H9 (cell line): Measurements from ENCODE around the gene CCT4. TPM values are rescaled to one million over a fixed set of nuclear protein-coding genes. Genes with fewer than 3 reads are reported as not detected.
"Not testable (repeated sequence)": the region's sequence is repeated elsewhere in the genome, so short reads cannot be mapped to it uniquely, and the experiment has no call there.

Source experiments
- DNase-seq: peaks from one replicate; pipeline ENCODE4 v3.0.0-alpha.2; 2017
- H2AFZ ChIP-seq: one replicate; pipeline ENCODE4 v1.6.1; 2013; ENCODE audit warnings: mild to moderate bottlenecking, low read length, control low read depth, moderate library complexity
- H2AK5ac ChIP-seq: 2 replicates; pipeline ENCODE4 v1.6.1; 2013; ENCODE audit warnings: low read length, control low read depth, mixed read lengths; ENCODE audit not compliant: insufficient read length
- H2BK120ac ChIP-seq: one replicate; pipeline ENCODE4 v1.6.1; 2013; ENCODE audit warnings: low read depth, mild to moderate bottlenecking, low read length, control low read depth, inconsistent platforms; ENCODE audit not compliant: poor library complexity, severe bottlenecking
- H2BK12ac ChIP-seq: 2 replicates; pipeline ENCODE4 v1.6.1; 2013; ENCODE audit warnings: low read length, control low read depth, mixed read lengths, low read depth; ENCODE audit not compliant: insufficient read length
- H2BK15ac ChIP-seq: 2 replicates; pipeline ENCODE4 v1.6.1; 2013; ENCODE audit warnings: low read depth, low read length, control low read depth
- H2BK20ac ChIP-seq: one replicate; pipeline ENCODE4 v1.6.1; 2013; ENCODE audit warnings: low read depth, mild to moderate bottlenecking, low read length, control low read depth, inconsistent platforms; ENCODE audit not compliant: poor library complexity, severe bottlenecking
- H2BK5ac ChIP-seq: 2 replicates; pipeline ENCODE4 v1.6.1; 2013; ENCODE audit warnings: low read length, control low read depth, mixed read lengths; ENCODE audit not compliant: insufficient read length
- H3K14ac ChIP-seq: 2 replicates; pipeline ENCODE4 v1.6.1; 2013; ENCODE audit warnings: low read length, control low read depth; ENCODE audit not compliant: insufficient read depth
- H3K18ac ChIP-seq: 2 replicates; pipeline ENCODE4 v1.6.1; 2013; ENCODE audit warnings: low read depth, mild to moderate bottlenecking, mixed read lengths, low read length, control low read depth; ENCODE audit not compliant: insufficient read length
- H3K23ac ChIP-seq: 2 replicates; pipeline ENCODE4 v1.6.1; 2013; ENCODE audit warnings: low read length, control low read depth, mixed read lengths, low read depth; ENCODE audit not compliant: insufficient read length
- H3K23me2 ChIP-seq: 2 replicates; pipeline ENCODE4 v1.6.1; 2013; ENCODE audit warnings: low read depth, mild to moderate bottlenecking, mixed read lengths, low read length, control low read depth; ENCODE audit not compliant: insufficient read length, poor library complexity, severe bottlenecking
- H3K27ac ChIP-seq: 2 replicates; pipeline ENCODE4 v1.5.1; 2013; ENCODE audit warnings: low read length, control low read depth, mixed read lengths, low read depth; ENCODE audit not compliant: insufficient read length
- H3K27me3 ChIP-seq: 2 replicates; pipeline ENCODE4 v1.6.1; 2013; ENCODE audit warnings: low read length, control low read depth, inconsistent platforms; ENCODE audit not compliant: insufficient read depth
- H3K4ac ChIP-seq: 2 replicates; pipeline ENCODE4 v1.6.1; 2013; ENCODE audit warnings: low read depth, mild to moderate bottlenecking, control low read depth, inconsistent platforms, low read length, moderate library complexity
- H3K4me1 ChIP-seq: 2 replicates; pipeline ENCODE4 v1.6.1; 2013; ENCODE audit warnings: low read length, control low read depth, inconsistent platforms; ENCODE audit not compliant: insufficient read depth
- H3K4me2 ChIP-seq: 2 replicates; pipeline ENCODE4 v1.6.1; 2013; ENCODE audit warnings: low read length, control low read depth, mixed read lengths; ENCODE audit not compliant: insufficient read length, insufficient read depth
- H3K56ac ChIP-seq: 2 replicates; pipeline ENCODE4 v1.6.1; 2013; ENCODE audit warnings: low read depth, mild to moderate bottlenecking, mixed read lengths, low read length, control low read depth; ENCODE audit not compliant: insufficient read length
- H3K79me1 ChIP-seq: 2 replicates; pipeline ENCODE4 v1.6.1; 2013; ENCODE audit warnings: low read depth, mild to moderate bottlenecking, moderate library complexity, low read length, control low read depth, inconsistent platforms; ENCODE audit not compliant: insufficient read depth, poor library complexity, severe bottlenecking
- H3K79me2 ChIP-seq: 2 replicates; pipeline ENCODE4 v1.6.1; 2013; ENCODE audit warnings: low read length, control low read depth, inconsistent platforms; ENCODE audit not compliant: insufficient read depth
- H3K9ac ChIP-seq: 2 replicates; pipeline ENCODE4 v1.6.1; 2013; ENCODE audit warnings: low read length, control low read depth, mixed read lengths; ENCODE audit not compliant: insufficient read length; ENCODE audit errors: extremely low read depth
- H3K9me3 ChIP-seq: one replicate; pipeline ENCODE4 v1.6.1; 2013; ENCODE audit warnings: low read depth, low read length, inconsistent platforms; ENCODE audit not compliant: control insufficient read depth
- H3T11ph ChIP-seq: one replicate; pipeline ENCODE4 v1.6.1; 2013; ENCODE audit warnings: mild to moderate bottlenecking, low read length, control low read depth, inconsistent platforms
- H4K20me1 ChIP-seq: one replicate; pipeline ENCODE4 v1.6.1; 2013; ENCODE audit not compliant: control insufficient read depth, insufficient read length, insufficient read depth
- H4K5ac ChIP-seq: 2 replicates; pipeline ENCODE4 v1.6.1; 2013; ENCODE audit warnings: low read depth, mild to moderate bottlenecking, mixed read lengths, low read length, control low read depth; ENCODE audit not compliant: insufficient read length
- H4K8ac ChIP-seq: replicated peaks from 2 replicates; pipeline ENCODE4 v1.6.1; 2013; ENCODE audit warnings: low read length, control low read depth, mixed read lengths, low read depth; ENCODE audit not compliant: insufficient read length
- H4K91ac ChIP-seq: 2 replicates; pipeline ENCODE4 v1.6.1; 2013; ENCODE audit warnings: low read depth, mild to moderate bottlenecking, moderate library complexity, mixed read lengths, low read length, control low read depth; ENCODE audit not compliant: insufficient read length
- H3K27ac Mint-ChIP-seq, 3 experiments: 2 replicates in 2 of 3; 3 replicates in 1 of 3; pipeline ENCODE4 v1.8.0; 2020 to 2021; ENCODE audit warnings: mixed read lengths in 3 of 3, mild to moderate bottlenecking in 1 of 3, moderate library complexity in 1 of 3
- H3K27me3 Mint-ChIP-seq: 2 replicates; pipeline ENCODE4 v1.8.0; 2021; ENCODE audit warnings: low read depth, mild to moderate bottlenecking, moderate library complexity, mixed read lengths
- H3K36me3 Mint-ChIP-seq, 3 experiments: 2 replicates in 2 of 3; 3 replicates in 1 of 3; pipeline ENCODE4 v1.8.0; 2020 to 2021; ENCODE audit warnings: low read depth in 3 of 3, mixed read lengths in 3 of 3; ENCODE audit not compliant: insufficient read depth in 1 of 3
- H3K4me1 Mint-ChIP-seq, 2 experiments: 2 replicates each; pipeline ENCODE4 v1.8.0; 2020; ENCODE audit warnings: mixed read lengths in 2 of 2
- H3K4me3 Mint-ChIP-seq, 2 experiments: 2 replicates in 1 of 2; 3 replicates in 1 of 2; pipeline ENCODE4 v1.8.0; 2020 to 2021; ENCODE audit warnings: mild to moderate bottlenecking in 2 of 2, mixed read lengths in 2 of 2, moderate library complexity in 1 of 2
- H3K9me3 Mint-ChIP-seq, 2 experiments: 2 replicates in 1 of 2; 3 replicates in 1 of 2; pipeline ENCODE4 v1.8.0; 2020; ENCODE audit warnings: mild to moderate bottlenecking in 2 of 2, mixed read lengths in 2 of 2, moderate library complexity in 1 of 2
- CTCF ChIP-seq: fragments of 200-600 bp; sonication (generic); conservative IDR thresholded peaks from 3 replicates; pipeline ENCODE4 v1.8.0; 2021; ENCODE audit warnings: antibody characterized with exemption, mild to moderate bottlenecking
- WGBS: extraction: QIAGEN DNeasy Blood & Tissue Kit; methylation state at CpG from one replicate; pipeline ENCODE4 v1.1.7; 2013; ENCODE audit warnings: missing lambda C conversion rate, low lambda C conversion rate, mixed read lengths; ENCODE audit not compliant: insufficient read length; ENCODE audit errors: extremely low coverage; 5-methylcytosine and 5-hydroxymethylcytosine counted together
- total RNA-seq: library from RNA; stranded (reverse); gene quantifications from 2 replicates; pipeline ENCODE4 v1.2.1, GENCODE V29; 2021

Gene CCT4
- total RNA-seq, 1 experiment from 2014 or later, result 360 TPM

- Mint-ChIP-seq H3K4me1 (peaks cover 13% of the 10 kb centered on the region in 2 experiments), H3K27ac (no peak overlapping the region), H3K4me3 (no peak overlapping the region), H3K27me3 (no peaks in the 10 kb centered on the region), H3K36me3 (peaks cover 9 to 15% (median 14%) of the 10 kb centered on the region in 3 experiments), H3K9me3 (peaks cover 4 to 8% of the 10 kb centered on the region in 2 experiments; a peak in 2 of 5 replicates)
- no peaks in the 10 kb centered on the region for H3K4me1 ChIP-seq
- no peak overlapping the region for H4K8ac ChIP-seq
- no CpG with 5 or more reads among the region's 1 CpG for WGBS
- H3K9me3 ChIP-seq, result no peaks in the 10 kb centered on the region
- H3K14ac ChIP-seq, result no peak overlapping the region
- H2BK120ac ChIP-seq, result no peak overlapping the region
- no peak overlapping the region for H3K9ac ChIP-seq
- H2AFZ ChIP-seq, result no peak overlapping the region
- no peak for TF ChIP-seq CTCF
- H3K79me1 ChIP-seq, result no peaks in the 10 kb centered on the region
- H3K18ac ChIP-seq, result no peak overlapping the region
- no peak overlapping the region for H3K4me2 ChIP-seq
- no peak overlapping the region for H3K4ac ChIP-seq
- no peak overlapping the region for H2BK15ac ChIP-seq
- H4K5ac ChIP-seq, result no peak overlapping the region
- no peak overlapping the region for H2AK5ac ChIP-seq
- no peaks in the 10 kb centered on the region for H3K23me2 ChIP-seq
- no peak for DNase-seq
- no peak overlapping the region for H3K27ac ChIP-seq
- no peak overlapping the region for H2BK5ac ChIP-seq
- H4K20me1 ChIP-seq, result no peaks in the 10 kb centered on the region
- no peak overlapping the region for H3K23ac ChIP-seq
- H3K79me2 ChIP-seq, result no peaks in the 10 kb centered on the region
- no peak overlapping the region for H3T11ph ChIP-seq
- H3K56ac ChIP-seq, result no peak overlapping the region
- H3K27me3 ChIP-seq, result no peaks in the 10 kb centered on the region
- no peak overlapping the region for H4K91ac ChIP-seq
- H2BK20ac ChIP-seq, result no peak overlapping the region
- H2BK12ac ChIP-seq, result no peak overlapping the region
Measured at GRCh38 chr2:61920548-61920947, 32.1 kb upstream of the CCT4 start.

- H2BK20ac ChIP-seq, H3K27me3 Mint-ChIP-seq, H4K91ac ChIP-seq, H3K23me2 ChIP-seq, H4K20me1 ChIP-seq, H3K79me1 ChIP-seq, H2BK120ac ChIP-seq, H3K56ac ChIP-seq, H3K9me3 ChIP-seq, H3K18ac ChIP-seq, H3K27ac Mint-ChIP-seq, H3K36me3 Mint-ChIP-seq, H2AK5ac ChIP-seq, H4K8ac ChIP-seq, H3K4me1 Mint-ChIP-seq, H3T11ph ChIP-seq, H3K4me3 Mint-ChIP-seq, H3K4ac ChIP-seq, H3K4me1 ChIP-seq, H2AFZ ChIP-seq, H3K14ac ChIP-seq, H3K27me3 ChIP-seq, H3K27ac ChIP-seq, H2BK15ac ChIP-seq, DNase-seq, H3K4me2 ChIP-seq, H2BK12ac ChIP-seq, H3K9me3 Mint-ChIP-seq, H3K79me2 ChIP-seq, H2BK5ac ChIP-seq, H4K5ac ChIP-seq, H3K23ac ChIP-seq, H3K9ac ChIP-seq: not testable (repeated sequence)
- no CpG with 5 or more reads among the region's 4 CpGs for WGBS
Measured at GRCh38 chr2:61914794-61915193, 26.3 kb upstream of the CCT4 start.
